ENCODE measurements around the gene FAM167B.
"Not testable (repeated sequence)": the region's sequence is repeated elsewhere in the genome, so short reads cannot be mapped to it uniquely, and the experiment has no call there.

Gene FAM167B

DNA sequence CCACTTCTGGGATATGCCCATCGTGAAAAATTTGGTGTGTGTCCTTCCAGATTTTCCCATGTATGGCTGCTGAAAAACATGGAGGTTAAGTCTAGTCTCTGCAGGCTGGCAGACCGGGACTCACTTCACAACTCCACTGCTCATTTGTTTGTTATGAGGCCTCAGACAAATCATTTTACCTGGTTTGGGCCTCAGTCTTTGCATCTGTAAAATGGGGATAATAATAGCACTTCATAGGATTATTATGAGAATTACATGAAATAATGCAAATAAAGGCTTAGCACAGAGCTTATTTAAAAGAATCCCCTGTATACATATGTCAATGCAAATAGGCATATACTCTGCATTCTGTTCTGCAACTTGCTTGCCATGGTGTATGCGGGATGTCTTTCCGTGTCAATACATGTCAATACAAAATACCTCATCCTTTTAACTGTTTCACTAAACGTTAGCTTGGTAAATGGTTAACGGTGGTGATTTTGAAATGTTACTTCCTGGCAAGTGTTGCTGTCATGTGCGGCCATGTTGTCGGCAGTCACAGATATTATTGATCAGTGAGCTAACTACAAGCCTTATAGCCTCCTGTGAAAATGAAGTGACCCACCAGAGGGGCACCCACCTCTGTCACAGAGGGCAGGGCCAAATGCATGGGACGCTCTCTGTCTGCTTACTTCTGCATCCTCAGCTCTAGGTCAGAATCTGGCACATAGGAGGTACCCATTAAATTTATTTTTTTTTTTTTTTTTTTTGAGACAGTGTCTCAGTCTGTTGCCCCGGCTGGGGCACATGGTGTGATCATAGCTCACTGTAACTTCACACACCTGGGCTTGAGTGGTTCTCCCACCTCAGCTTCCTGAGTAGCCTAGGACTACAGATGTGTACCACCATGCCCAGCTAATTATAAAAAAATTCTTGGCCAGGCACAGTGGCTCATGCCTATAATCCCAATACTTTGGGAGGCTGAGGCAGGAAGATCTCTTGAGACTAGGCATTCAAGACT lies 8.3 kb downstream of the FAM167B start:
- DNase-seq (ENCODE audit: low read depth in 4 of 4, low spot score in 1 of 4) = no peak

- no peak for DNase-seq (ENCODE audit: low read depth in 4 of 4, low spot score in 1 of 4)
Measured at GRCh38 chr1:32256473-32257226, 9.6 kb downstream of the FAM167B start.

DNA sequence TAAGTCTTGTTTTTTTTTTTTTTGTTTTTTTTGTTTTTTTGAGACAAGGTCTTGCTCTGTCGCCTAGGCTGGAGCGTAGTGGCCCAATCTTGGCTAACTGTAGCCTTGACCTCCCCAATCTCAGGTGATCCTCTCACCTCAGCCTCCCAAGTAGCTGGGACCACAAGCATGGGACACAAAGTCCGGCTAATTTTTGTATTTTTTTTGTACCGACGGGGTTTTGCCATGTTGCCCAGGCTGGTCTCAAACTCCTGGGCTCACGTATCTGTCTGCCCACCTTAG lies 10.1 kb downstream of the FAM167B start:
- DNase-seq (ENCODE audit: low read depth in 4 of 4, low spot score in 1 of 4) = no peak

DNA sequence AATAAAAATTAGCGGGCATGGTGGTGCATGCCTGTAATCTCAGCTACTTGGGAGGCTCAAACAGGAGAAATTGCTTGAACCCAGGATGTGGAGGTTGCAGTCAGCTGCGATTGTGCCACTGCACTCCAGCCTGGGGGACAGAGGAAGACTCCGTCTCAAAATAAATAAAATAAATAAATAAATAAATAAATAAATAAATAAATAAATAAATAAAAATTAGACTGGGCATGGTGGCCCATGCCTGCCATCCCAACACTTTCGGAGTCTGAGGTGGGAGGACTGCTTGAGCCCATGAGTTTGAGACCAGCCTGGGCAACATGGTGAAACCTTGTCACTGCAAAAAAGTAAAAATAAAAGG lies 16.2 kb downstream of the FAM167B start:
- not testable (repeated sequence) for DNase-seq (ENCODE audit: low read depth in 4 of 4, low spot score in 1 of 4)

- no peak for DNase-seq (ENCODE audit: low read depth in 4 of 4, low spot score in 1 of 4)
Measured at GRCh38 chr1:32263744-32264143, 16.7 kb downstream of the FAM167B start.

- DNase-seq (ENCODE audit: low read depth in 4 of 4, low spot score in 1 of 4) = no peak
Measured at GRCh38 chr1:32265846-32266245, 18.8 kb downstream of the FAM167B start.

- no peak for DNase-seq (ENCODE audit: low read depth in 4 of 4, low spot score in 1 of 4)
Measured at GRCh38 chr1:32266921-32267591, 20.0 kb downstream of the FAM167B start.

GRCh38 chr1:32269744-32270143 lies 22.7 kb downstream of the FAM167B start:
- DNase-seq (ENCODE audit: low read depth in 4 of 4, low spot score in 1 of 4) = no peak

DNA sequence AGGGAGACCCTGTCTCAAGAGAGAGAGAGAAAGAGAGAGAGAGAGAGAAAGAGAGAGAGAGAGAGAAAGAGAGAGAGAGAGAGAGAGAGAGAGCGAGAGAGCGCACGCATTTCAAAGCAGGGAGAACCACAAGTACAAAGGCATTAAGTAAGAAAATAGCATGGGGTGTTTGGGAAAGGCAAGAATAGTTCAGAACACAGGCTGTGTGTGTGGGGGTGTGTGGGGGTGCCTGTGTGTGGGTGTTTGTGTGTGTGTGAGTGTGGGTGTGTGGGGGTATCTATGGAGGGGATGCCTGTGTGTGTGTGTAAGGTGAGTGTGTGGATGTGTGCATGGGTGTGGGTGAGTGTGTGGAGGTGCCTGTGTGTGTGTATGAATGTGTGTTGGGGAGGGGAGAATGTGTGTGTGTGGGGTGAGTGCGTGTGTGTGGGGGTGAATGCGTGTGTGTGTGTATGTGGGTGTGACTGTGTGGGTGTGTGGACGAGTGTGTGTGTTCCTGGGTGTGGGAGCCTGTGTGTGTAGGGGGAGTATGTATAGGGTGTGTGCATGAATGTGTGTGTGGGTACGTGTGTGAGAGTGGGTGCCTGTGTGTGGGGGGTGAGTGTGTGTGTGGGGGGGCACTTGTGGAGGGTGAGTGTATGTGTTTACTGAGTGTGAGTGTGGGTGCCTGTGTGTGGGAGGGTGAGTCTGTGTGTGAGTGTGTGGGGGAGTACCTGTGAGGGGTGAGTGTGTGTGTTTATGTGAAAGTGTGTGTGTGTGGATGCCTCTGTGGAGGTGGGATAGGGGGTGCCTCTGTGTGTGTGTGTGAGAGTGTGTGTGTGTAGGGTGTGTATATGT lies 25.8 kb downstream of the FAM167B start:
- DNase-seq (ENCODE audit: low read depth in 4 of 4, low spot score in 1 of 4) = no peak

- peak; percentile 49 to 85 (median 56) for DNase-seq (ENCODE audit: low read depth in 4 of 4, low spot score in 1 of 4)
Measured at GRCh38 chr1:32273391-32274208, 26.6 kb downstream of the FAM167B start.

GRCh38 chr1:32274646-32275340 lies 27.8 kb downstream of the FAM167B start:
- no peak for DNase-seq (ENCODE audit: low read depth in 4 of 4, low spot score in 1 of 4)

- DNase-seq (ENCODE audit: low read depth in 4 of 4, low spot score in 1 of 4) = no peak
Measured at GRCh38 chr1:32275424-32275823, 28.4 kb downstream of the FAM167B start.

DNA sequence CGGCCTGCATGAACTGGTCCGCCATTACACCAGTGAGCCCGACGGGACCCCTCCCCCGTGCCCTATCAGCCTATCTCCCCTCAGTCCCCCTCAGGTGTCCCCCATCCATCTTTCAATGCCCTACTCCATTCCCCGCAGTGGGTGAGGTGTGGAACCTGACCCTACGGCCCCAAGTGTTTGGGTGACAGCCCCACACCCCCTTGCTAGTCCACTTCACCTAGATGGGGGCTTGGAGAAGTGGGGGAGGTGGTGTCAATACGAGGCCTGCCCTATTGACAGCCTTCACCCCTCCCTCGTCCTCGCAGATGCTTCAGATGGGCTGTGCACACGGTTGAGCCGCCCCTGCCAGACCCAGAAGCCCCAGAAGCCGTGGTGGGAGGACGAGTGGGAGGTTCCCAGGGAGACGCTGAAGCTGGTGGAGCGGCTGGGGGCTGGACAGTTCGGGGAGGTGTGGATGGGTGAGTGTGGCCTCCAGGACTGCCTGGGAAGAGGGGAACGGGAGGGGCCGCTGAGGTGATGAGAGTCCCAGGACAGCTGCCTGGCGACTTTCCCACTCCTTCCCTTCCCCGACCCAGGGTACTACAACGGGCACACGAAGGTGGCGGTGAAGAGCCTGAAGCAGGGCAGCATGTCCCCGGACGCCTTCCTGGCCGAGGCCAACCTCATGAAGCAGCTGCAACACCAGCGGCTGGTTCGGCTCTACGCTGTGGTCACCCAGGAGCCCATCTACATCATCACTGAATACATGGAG lies 29.2 kb downstream of the FAM167B start:
- DNase-seq (ENCODE audit: low read depth in 4 of 4, low spot score in 1 of 4) = no peak

DNA sequence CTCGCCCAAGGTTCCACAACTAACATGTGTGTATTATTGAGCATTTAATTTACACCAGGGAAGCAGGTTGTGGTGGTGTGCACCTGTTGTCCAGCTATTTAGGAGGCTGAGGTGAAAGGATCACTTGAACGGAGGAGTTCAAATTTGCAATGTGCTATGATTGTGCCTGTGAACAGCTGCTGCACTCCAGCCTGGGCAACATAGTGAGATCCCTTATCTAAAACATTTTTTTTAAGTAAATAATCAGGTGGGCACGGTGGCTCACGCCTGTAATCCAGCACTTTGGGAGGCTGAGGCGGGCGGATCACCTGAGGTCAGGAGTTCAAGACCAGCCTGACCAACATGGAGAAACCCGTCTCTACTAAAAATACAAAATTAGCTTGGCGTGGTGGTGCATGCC lies 37.8 kb downstream of the FAM167B start:
- not testable (repeated sequence) for DNase-seq (ENCODE audit: low read depth in 4 of 4, low spot score in 1 of 4)

- no peak for DNase-seq (ENCODE audit: low read depth in 4 of 4, low spot score in 1 of 4)
Measured at GRCh38 chr1:32285658-32286057, 38.6 kb downstream of the FAM167B start.

DNA sequence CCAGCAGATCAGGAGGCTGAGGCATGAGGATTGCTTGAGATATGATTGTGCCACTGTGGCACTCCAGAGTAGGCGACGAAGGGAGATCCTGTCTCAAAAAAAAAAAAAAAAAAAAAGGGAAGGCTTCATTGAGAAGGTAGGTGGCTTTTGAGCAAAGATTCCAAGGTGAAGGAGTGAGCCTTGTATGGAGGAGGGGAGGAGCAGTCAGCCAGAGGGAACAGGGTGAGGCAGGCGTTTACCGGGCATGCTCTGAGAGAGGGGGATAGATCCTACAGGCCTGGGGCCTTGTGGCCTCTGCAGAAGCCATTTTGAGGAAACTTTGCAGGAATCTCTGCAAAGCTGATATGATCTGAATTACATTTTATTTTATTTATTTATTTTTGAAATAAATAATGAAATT lies 39.7 kb downstream of the FAM167B start:
- no peak for DNase-seq (ENCODE audit: low read depth in 4 of 4, low spot score in 1 of 4)

- no peak for DNase-seq (ENCODE audit: low read depth in 4 of 4, low spot score in 1 of 4)
Measured at GRCh38 chr1:32289256-32289655, 42.2 kb downstream of the FAM167B start.

DNA sequence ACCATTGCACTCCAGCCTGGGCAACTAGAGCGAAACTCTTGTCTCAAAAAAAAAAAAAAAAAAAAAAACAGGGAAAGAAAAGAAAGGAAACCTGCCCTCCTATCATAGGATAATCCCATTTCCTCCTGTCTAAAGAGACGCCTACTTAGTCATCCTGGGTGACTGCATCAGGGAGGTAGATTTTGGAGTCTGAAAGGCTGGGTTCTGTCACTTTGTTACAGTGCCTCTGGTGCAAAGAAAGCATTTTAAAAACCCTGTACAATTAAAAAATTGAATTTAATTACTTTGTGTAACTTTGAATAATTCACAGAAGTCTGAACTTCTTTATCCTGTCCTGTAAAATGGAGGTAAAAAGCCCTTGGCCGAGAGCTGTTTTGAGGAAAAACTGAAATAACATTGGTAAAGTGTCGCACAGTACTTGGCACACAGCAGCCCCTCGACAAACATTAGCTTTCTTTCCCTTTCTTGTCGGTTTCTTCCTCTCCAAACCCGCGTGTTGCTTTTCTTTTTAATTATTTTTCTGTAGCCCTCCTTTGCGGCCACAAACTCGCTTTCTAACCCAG lies 44.2 kb downstream of the FAM167B start:
- no peak for DNase-seq (ENCODE audit: low read depth in 4 of 4, low spot score in 1 of 4)

All from stimulated activated CD4-positive, alpha-beta T cell treated with anti-CD3 and anti-CD28 coated beads, Interleukin-1b, Interleukin-23, amount 100 ng/mL, for 24 hours (primary cell).